HG02763 (cell line): ENCODE data around the gene ABCD3.

Experiments used
- ATAC-seq: cut with Tn5 transposase; IDR thresholded peaks from one replicate; pipeline ENCODE4 v1.9.1; 2021; ENCODE audit warnings: mild to moderate bottlenecking, moderate library complexity; ENCODE audit not compliant: unreplicated experiment

Gene ABCD3

GRCh38 chr1:94456736-94457135, 38.5 kb downstream of the ABCD3 start:
- ATAC-seq = no peak

GRCh38 chr1:94462606-94463005, 44.4 kb downstream of the ABCD3 start:
- no peak for ATAC-seq

- ATAC-seq = no peak
These were observed 45.0 kb downstream of the ABCD3 start for GRCh38 chr1:94463056-94463764.

- ATAC-seq = no peak
These were observed 45.7 kb downstream of the ABCD3 start for GRCh38 chr1:94463765-94464330.

- no peak for ATAC-seq
These were observed 50.5 kb downstream of the ABCD3 start for GRCh38 chr1:94468708-94469107.

GRCh38 chr1:94471271-94471670, 53.1 kb downstream of the ABCD3 start:
- ATAC-seq = no peak

DNA sequence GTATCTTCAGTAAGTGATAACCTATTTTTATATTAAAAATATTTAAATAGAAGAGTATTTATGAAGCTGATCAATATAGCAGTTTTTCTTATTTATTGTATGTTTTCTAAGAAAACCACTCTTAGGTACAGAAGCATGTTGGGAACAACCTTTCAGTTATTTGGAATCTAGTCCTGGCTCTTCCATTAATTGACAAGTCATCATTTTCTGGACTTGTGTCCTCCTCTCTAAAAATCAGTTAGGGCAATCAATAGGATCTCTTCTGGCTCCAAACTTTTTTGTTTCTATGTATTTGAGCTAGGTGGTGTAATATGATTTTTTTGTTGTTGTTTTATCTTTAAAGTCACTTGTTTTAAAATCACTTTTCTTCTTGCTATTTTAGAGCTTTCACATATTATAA, 57.0 kb downstream of the ABCD3 start:
- no peak for ATAC-seq

GRCh38 chr1:94479682-94480081, 61.5 kb downstream of the ABCD3 start:
- ATAC-seq = no peak

DNA sequence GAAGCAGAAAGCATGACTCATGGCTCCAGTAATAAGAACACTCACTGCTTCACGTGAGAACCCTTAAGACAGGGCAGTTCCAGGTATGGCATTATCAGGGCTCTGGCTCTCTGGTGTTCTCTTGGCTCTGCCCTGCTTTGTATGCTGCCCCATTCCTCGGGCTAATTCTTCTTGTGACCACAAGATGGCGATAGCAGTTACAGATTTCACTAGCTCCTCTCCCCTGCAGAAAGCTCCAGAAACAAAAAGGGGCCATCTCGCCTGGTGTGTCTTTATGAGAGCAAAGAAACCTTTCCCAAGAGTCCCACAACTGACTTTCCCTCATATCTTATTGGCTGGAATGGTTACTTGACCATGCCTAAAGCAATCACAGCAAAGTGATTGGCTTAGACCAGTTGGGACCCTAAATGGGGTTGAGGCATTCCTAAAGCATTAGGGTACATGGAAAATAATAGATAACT, 63.3 kb downstream of the ABCD3 start:
- peak; percentile 63 for ATAC-seq

- no peak for ATAC-seq
These were observed 68.8 kb downstream of the ABCD3 start for GRCh38 chr1:94486990-94487389.

DNA sequence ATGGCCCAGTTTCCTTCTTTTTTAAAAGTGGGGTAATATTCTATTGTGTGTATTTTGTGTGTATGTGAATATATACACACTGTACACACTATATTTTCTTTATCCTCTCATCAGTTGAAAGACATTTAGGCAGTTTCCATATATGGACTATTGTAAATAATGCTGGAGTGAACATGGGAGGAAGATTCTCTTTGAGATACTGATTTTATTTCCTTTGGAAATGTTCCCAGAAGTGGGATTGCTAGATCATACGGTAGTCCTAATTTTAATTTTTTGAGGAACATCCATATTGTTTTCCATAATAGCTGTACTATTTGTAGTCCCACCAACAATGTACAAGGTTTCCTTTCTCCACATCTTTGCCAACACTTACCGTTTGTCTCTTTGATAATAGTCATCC, 72.4 kb downstream of the ABCD3 start:
- ATAC-seq = no peak

- no peak for ATAC-seq
These were observed 78.0 kb downstream of the ABCD3 start for GRCh38 chr1:94496076-94496755.

DNA sequence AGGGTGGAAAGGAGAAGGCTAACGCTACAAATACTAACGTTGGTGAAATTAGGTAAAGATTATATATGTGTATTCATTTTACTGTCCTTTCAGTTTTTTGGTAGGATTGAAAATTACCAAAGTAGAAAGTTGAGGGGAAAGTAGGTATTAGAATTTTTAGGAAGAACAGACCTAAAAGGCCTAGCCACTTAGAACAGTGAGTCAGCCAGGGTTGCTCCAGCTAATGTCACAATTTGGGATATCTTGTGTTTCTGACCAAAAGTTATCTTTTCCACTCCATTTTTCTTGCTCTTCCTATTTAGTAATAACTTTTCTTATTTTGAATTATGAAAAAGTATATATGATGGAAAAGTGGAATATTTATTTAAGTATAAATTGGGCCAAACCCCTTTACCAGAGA, 83.2 kb downstream of the ABCD3 start:
- no peak for ATAC-seq

DNA sequence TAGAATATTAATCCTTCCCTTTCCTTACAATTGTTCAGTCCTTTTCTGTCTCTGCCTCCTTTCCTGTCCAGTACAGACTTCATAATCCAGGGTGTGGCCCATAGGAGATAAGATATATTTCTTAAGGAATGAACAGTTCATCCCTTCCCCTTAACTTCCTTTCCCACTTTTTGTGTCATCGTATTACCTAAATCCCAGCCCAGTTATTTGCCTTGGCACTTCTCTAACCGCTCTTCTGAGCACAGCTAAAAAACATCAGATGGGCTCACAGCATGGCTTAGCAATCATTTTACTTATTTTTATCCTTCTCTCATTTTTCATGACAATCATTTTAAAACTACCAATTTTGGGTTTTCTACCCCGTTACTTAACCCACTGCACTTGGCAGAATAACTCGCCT, 83.7 kb downstream of the ABCD3 start:
- ATAC-seq = no peak

DNA sequence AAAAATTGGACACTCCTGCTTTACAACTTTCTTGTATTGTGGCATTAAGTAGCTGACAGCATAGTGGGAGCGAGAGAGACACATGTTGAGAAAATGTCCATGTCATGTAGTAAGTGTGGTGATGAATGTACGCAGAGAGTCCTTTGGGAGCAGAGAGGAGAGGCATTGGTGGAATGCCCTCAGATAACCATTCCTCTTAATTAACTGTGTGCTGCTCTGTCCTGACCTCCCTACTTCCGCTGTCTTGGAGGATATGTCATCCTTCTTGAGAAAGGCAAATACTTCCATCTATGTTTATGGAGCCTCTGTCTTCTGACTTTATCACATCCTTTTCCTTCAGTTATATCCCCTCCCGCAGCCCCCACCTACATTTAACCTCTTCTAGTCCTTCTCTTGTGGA, 85.0 kb downstream of the ABCD3 start:
- ATAC-seq = no peak

- ATAC-seq = no peak
These were observed 86.4 kb downstream of the ABCD3 start for GRCh38 chr1:94504601-94505000.

DNA sequence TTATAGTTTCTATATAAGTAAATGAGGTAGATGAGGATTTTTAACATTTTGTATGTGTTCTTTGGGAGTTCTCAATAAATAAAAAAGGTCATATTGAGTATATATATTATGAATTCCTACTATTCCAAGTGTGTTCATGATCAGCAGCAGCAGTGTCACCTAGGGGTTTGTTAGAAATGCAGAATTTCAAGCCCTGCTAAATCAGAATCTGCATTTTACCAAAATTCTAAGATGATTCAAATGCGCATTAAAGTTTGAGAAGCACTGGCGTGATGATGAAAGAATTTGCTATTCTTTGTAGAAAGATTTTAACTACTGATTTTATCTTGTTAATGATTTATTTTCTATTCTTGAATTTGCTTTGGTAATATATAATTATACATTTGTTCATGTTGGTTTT, 94.6 kb downstream of the ABCD3 start:
- ATAC-seq = no peak

- ATAC-seq = no peak
These were observed 96.0 kb downstream of the ABCD3 start for GRCh38 chr1:94514095-94514727.

- no peak for ATAC-seq
These were observed 97.2 kb downstream of the ABCD3 start for GRCh38 chr1:94515296-94515947.

GRCh38 chr1:94519351-94519750, 101.2 kb downstream of the ABCD3 start:
- no peak for ATAC-seq

DNA sequence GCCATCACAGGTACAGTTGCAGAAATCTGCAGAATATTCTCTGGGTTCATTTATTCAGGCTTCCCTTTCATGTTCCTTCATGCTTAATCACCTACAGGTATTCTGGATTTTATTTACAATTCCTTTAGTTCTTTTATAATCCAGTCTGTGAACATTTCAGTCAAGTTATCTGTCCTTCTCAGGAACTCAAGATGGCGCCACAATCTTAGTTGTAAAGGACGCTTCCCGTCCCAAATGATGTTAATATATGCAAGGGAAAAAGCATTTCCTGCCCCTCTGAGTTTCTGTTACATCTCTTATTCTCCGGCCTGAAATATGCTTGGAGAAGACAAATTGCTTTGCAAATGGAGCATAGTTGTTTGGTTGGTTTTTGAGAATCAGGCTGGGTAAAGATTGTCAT, 104.1 kb downstream of the ABCD3 start:
- no peak for ATAC-seq
